ENCODE measurements around the gene TRMU. TPM values are rescaled to one million over a fixed set of nuclear protein-coding genes. Genes with fewer than 3 reads are reported as not detected.

TRMU gene
- total RNA-seq, 2 donors from 2014 or later: 79.7 to 84.5 TPM

GRCh38 chr22:46289244-46289891, 46.1 kb upstream of the TRMU start:
- H3K27ac Mint-ChIP-seq: no peak overlapping the region
- no peak overlapping the region for H3K4me3 Mint-ChIP-seq
- H3K9ac ChIP-seq (ENCODE audit: extremely low read depth, low read length, poor library complexity, severe bottlenecking): no peak overlapping the region
- WGBS, 2 experiments (ENCODE audit: insufficient coverage in 1 of 2, insufficient read length in 1 of 2): 93% methylated on average over 21 to 33 of the region's 33 CpGs
- TF ChIP-seq, protein P1, sequence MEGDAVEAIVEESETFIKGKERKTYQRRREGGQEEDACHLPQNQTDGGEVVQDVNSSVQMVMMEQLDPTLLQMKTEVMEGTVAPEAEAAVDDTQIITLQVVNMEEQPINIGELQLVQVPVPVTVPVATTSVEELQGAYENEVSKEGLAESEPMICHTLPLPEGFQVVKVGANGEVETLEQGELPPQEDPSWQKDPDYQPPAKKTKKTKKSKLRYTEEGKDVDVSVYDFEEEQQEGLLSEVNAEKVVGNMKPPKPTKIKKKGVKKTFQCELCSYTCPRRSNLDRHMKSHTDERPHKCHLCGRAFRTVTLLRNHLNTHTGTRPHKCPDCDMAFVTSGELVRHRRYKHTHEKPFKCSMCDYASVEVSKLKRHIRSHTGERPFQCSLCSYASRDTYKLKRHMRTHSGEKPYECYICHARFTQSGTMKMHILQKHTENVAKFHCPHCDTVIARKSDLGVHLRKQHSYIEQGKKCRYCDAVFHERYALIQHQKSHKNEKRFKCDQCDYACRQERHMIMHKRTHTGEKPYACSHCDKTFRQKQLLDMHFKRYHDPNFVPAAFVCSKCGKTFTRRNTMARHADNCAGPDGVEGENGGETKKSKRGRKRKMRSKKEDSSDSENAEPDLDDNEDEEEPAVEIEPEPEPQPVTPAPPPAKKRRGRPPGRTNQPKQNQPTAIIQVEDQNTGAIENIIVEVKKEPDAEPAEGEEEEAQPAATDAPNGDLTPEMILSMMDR (conservative IDR thresholded peaks at IDR 0.05): no peak
- H3K36me3 Mint-ChIP-seq (ENCODE audit: low read depth): peaks cover 55% of the 10 kb centered on the region
- no peaks in the 10 kb centered on the region for H3K4me1 ChIP-seq (ENCODE audit: control insufficient read depth, insufficient read depth, low read length)
- no peaks in the 10 kb centered on the region for H3K4me1 Mint-ChIP-seq
- H3K27me3 Mint-ChIP-seq (ENCODE audit: insufficient read depth): no peaks in the 10 kb centered on the region
- H3K27me3 ChIP-seq (ENCODE audit: control insufficient read depth, insufficient read depth, low read length, poor library complexity, severe bottlenecking): no peaks in the 10 kb centered on the region
- H3K36me3 ChIP-seq (ENCODE audit: control insufficient read depth, insufficient read depth, low read length): peaks cover 20% of the 10 kb centered on the region
- no peaks in the 10 kb centered on the region for H3K9me3 ChIP-seq (ENCODE audit: control insufficient read depth, low read length)
- H3K4me3 ChIP-seq (ENCODE audit: low read length): no peak overlapping the region
- no peak overlapping the region for H3K27ac ChIP-seq (ENCODE audit: low read depth, low read length)
- no peaks in the 10 kb centered on the region for H3K9me3 Mint-ChIP-seq
- DNase-seq: no peak

DNA sequence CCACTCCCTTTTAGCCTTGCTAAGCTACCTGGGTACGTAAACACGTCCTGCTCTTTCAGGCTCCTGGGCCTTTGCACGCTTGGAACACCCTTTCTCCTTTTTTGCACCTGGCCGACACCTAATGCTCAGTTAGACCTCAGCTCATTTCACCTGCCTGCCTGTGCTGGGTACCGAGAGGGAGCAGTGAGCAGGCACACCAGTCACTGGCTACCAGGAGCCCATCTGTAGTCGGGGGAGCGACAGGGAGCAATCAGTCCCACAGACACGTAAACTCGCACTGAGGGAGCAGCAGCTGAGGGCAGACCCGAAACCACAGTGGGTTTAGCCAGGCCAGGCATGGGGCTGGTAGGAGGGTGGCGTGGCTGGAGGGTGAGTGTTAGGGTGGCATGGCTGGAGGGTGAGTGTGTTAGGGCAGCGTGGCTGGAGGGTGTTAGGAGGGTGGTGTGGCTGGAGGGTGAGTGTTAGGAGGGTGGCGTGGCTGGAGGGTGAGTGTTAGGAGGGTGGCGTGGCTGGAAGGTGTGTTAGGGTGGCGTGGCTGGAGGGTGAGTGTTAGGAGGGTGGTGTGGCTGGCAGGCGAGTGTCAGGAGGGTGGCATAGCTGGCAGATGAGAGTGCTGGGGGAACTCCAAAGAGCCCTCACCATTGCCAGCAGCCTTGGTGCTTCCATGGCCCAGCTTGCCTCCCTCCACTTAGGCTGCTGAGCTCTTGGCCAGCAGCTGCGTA, 45.2 kb upstream of the TRMU start:
- Mint-ChIP-seq H3K27ac (no peak overlapping the region), H3K9me3 (no peaks in the 10 kb centered on the region), H3K4me3 (no peak overlapping the region), H3K27me3 (ENCODE audit: insufficient read depth) (no peaks in the 10 kb centered on the region), H3K36me3 (ENCODE audit: low read depth) (peaks cover 47% of the 10 kb centered on the region), H3K4me1 (no peaks in the 10 kb centered on the region)
- no peak overlapping the region for H3K4me3 ChIP-seq (ENCODE audit: low read length)
- H3K9me3 ChIP-seq (ENCODE audit: control insufficient read depth, low read length): no peaks in the 10 kb centered on the region
- H3K27me3 ChIP-seq (ENCODE audit: control insufficient read depth, insufficient read depth, low read length, poor library complexity, severe bottlenecking): no peaks in the 10 kb centered on the region
- no peak overlapping the region for H3K9ac ChIP-seq (ENCODE audit: extremely low read depth, low read length, poor library complexity, severe bottlenecking)
- peaks cover 11% of the 10 kb centered on the region for H3K36me3 ChIP-seq (ENCODE audit: control insufficient read depth, insufficient read depth, low read length)
- no peak overlapping the region for H3K27ac ChIP-seq (ENCODE audit: low read depth, low read length)
- DNase-seq: no peak
- H3K4me1 ChIP-seq (ENCODE audit: control insufficient read depth, insufficient read depth, low read length): no peaks in the 10 kb centered on the region
- 89 to 92% methylated on average over 7 to 17 of the region's 17 CpGs for WGBS, 2 experiments (ENCODE audit: insufficient coverage in 1 of 2, insufficient read length in 1 of 2)
- TF ChIP-seq, protein P1 (conservative IDR thresholded peaks at IDR 0.05): no peak

DNA sequence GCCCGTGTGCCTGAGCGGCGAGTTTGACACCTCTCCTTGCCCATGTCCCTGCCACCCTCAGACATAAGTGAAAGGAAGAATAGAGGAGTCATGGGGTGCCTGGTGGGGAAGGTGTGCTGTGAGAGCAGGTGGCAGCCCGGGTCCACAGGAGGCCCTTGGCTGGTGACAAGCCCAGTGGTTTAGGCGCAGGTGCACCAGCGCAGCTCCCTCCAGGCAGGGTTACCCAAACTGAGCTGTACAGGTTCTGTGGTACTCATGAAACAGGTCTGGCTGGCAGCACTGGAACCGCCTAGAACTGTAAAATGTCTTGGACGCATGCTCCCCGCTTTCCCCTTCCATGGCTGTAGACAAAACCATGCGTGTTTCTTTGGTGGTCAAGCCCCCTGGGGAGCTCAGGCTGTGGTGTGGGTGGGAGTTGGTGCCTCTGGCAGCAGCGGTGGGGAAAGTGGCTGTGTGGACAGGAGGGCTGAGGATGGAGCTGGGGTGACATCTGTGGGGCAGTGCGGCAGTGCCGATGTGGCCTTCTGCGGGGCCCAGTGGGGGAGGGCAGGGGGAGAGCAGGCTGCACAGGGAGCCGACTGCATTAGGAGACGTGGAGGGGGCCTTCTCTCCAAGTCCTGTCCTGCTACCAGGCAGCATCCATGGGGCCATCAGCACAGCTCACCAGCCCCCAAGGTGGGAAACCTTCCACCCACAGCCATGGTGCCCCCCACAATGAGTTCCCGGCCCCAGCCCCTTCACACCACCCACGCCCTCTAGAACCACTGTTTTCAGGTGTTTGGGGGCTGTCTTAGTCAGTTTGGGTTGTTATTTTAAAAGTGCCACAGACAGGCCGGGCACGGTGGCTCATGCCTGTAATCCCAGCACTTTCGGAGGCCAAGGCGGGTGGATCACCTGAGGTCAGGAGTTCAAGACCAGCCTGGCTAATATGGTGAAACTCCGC, 44.4 kb upstream of the TRMU start:
- Mint-ChIP-seq H3K36me3 (ENCODE audit: low read depth) (peaks cover 41% of the 10 kb centered on the region), H3K4me3 (no peak overlapping the region), H3K27ac (no peak overlapping the region), H3K4me1 (peaks cover 4% of the 10 kb centered on the region), H3K9me3 (no peaks in the 10 kb centered on the region), H3K27me3 (ENCODE audit: insufficient read depth) (no peaks in the 10 kb centered on the region)
- TF ChIP-seq, protein P1 (conservative IDR thresholded peaks at IDR 0.05): no peak
- Histone ChIP-seq H3K4me1 (ENCODE audit: control insufficient read depth, insufficient read depth, low read length) (no peaks in the 10 kb centered on the region), H3K27ac (ENCODE audit: low read depth, low read length) (no peak overlapping the region), H3K4me3 (ENCODE audit: low read length) (no peak overlapping the region), H3K36me3 (ENCODE audit: control insufficient read depth, insufficient read depth, low read length) (peaks cover 8% of the 10 kb centered on the region), H3K9me3 (ENCODE audit: control insufficient read depth, low read length) (no peaks in the 10 kb centered on the region), H3K9ac (ENCODE audit: extremely low read depth, low read length, poor library complexity, severe bottlenecking) (no peak overlapping the region), H3K27me3 (ENCODE audit: control insufficient read depth, insufficient read depth, low read length, poor library complexity, severe bottlenecking) (no peaks in the 10 kb centered on the region)
- 93 to 100% methylated on average over 11 to 23 of the region's 23 CpGs for WGBS, 2 experiments (ENCODE audit: insufficient coverage in 1 of 2, insufficient read length in 1 of 2)
- DNase-seq: no peak
